HL-60 (cell line): ENCODE measurements around the gene PRSS53.

Experiments
- DNase-seq, 2 experiments: peaks; one replicate each; pipeline ENCODE4 v3.0.0-alpha.2; 2010 to 2020; ENCODE audit warnings: low read depth in 1 of 2, low spot score in 1 of 2
- H3K27ac ChIP-seq: fragments of 250-450 bp; sonication (Bioruptor Pico); replicated peaks from 2 replicates; pipeline ENCODE4 v1.5.1; 2020; ENCODE audit warnings: mild to moderate bottlenecking, moderate library complexity
- H3K27me3 ChIP-seq: fragments of 250-450 bp; sonication (Bioruptor Pico); 2 replicates; pipeline ENCODE4 v1.5.1; 2021; ENCODE audit warnings: mild to moderate bottlenecking, moderate library complexity; ENCODE audit not compliant: insufficient read depth, poor library complexity, severe bottlenecking
- H3K4me3 ChIP-seq: replicated peaks from 2 replicates; pipeline ENCODE4 v1.5.1; 2011; ENCODE audit warnings: mild to moderate bottlenecking, control low read depth, low read length; ENCODE audit not compliant: insufficient read depth
- GABPA ChIP-seq: IDR thresholded peaks from 2 replicates; pipeline ENCODE4 v1.6.1; 2012; ENCODE audit warnings: low read depth
- POLR2AphosphoS5 ChIP-seq: IDR thresholded peaks from 2 replicates; pipeline ENCODE4 v1.6.1; 2012; ENCODE audit warnings: low read depth
- SPI1 ChIP-seq: IDR thresholded peaks from 2 replicates; pipeline ENCODE4 v1.6.1; 2012; ENCODE audit warnings: low read depth, mild to moderate bottlenecking, borderline replicate concordance
- TF ChIP-seq, protein P1 (sequence below): IDR thresholded peaks from 2 replicates; pipeline ENCODE4 v1.6.1; 2012; ENCODE audit warnings: low read depth; ENCODE audit not compliant: insufficient replicate concordance
- TF ChIP-seq, protein P2 (sequence below): IDR thresholded peaks from one replicate; pipeline ENCODE4 v1.5.1; 2011; ENCODE audit warnings: low read length, control low read depth, inconsistent platforms; ENCODE audit not compliant: insufficient read depth

PRSS53 gene

DNA sequence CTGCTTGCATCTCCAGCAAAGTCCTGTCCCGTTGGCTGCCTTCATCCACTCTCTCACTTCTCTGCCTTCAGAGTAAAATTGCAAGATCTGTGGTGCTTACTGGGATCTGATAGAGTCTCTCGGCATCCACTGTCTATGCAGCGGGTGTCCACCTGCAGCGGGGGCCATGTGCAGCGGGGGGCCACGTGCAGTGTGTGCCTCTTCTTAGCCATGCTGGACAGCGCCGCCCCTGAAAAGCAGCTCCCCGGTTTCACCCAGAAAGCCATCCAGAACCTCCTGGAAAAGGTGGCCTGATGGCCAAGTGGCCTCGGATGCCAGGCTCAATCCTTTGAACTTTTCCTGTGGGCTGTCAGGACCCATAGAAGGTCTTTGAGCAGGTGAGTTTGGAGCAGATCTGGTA lies 45.9 kb downstream of the PRSS53 start:
- no peak for TF ChIP-seq SPI1
- TF ChIP-seq, protein P1, sequence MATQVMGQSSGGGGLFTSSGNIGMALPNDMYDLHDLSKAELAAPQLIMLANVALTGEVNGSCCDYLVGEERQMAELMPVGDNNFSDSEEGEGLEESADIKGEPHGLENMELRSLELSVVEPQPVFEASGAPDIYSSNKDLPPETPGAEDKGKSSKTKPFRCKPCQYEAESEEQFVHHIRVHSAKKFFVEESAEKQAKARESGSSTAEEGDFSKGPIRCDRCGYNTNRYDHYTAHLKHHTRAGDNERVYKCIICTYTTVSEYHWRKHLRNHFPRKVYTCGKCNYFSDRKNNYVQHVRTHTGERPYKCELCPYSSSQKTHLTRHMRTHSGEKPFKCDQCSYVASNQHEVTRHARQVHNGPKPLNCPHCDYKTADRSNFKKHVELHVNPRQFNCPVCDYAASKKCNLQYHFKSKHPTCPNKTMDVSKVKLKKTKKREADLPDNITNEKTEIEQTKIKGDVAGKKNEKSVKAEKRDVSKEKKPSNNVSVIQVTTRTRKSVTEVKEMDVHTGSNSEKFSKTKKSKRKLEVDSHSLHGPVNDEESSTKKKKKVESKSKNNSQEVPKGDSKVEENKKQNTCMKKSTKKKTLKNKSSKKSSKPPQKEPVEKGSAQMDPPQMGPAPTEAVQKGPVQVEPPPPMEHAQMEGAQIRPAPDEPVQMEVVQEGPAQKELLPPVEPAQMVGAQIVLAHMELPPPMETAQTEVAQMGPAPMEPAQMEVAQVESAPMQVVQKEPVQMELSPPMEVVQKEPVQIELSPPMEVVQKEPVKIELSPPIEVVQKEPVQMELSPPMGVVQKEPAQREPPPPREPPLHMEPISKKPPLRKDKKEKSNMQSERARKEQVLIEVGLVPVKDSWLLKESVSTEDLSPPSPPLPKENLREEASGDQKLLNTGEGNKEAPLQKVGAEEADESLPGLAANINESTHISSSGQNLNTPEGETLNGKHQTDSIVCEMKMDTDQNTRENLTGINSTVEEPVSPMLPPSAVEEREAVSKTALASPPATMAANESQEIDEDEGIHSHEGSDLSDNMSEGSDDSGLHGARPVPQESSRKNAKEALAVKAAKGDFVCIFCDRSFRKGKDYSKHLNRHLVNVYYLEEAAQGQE, result peak; percentile 42
- no peak for TF ChIP-seq GABPA
- TF ChIP-seq, protein P2, sequence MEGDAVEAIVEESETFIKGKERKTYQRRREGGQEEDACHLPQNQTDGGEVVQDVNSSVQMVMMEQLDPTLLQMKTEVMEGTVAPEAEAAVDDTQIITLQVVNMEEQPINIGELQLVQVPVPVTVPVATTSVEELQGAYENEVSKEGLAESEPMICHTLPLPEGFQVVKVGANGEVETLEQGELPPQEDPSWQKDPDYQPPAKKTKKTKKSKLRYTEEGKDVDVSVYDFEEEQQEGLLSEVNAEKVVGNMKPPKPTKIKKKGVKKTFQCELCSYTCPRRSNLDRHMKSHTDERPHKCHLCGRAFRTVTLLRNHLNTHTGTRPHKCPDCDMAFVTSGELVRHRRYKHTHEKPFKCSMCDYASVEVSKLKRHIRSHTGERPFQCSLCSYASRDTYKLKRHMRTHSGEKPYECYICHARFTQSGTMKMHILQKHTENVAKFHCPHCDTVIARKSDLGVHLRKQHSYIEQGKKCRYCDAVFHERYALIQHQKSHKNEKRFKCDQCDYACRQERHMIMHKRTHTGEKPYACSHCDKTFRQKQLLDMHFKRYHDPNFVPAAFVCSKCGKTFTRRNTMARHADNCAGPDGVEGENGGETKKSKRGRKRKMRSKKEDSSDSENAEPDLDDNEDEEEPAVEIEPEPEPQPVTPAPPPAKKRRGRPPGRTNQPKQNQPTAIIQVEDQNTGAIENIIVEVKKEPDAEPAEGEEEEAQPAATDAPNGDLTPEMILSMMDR, result no peak

DNA sequence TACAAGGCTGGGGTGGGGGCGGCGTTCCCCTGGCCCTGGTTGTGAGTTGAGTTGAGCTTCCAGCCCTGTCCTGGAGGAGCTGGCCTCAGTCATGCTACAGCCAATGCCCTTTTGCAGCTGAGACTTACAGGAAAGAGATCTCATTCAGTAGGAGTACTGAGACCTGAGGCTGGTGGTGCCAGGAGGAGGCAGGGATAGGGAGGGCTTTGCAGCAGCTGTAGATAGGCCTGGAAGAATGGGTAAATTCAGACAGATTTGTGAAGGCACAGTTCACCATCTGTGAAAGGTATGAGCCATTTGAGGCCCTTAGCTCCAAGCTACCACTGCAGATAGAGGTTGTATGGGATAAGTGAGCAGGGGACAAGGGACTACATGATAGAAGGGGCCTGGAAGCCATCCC lies 49.8 kb downstream of the PRSS53 start:
- no peak for DNase-seq
- Histone ChIP-seq H3K27me3 (no peaks in the 10 kb centered on the region), H3K4me3 (no peak overlapping the region), H3K27ac (no peak overlapping the region)
- TF ChIP-seq SPI1 (no peak), GABPA (no peak), POLR2AphosphoS5 (no peak)
- TF ChIP-seq, protein P2, result no peak
- TF ChIP-seq, protein P1, result no peak

More for the DNA sequence above, 45.9 kb downstream of the PRSS53 start:
- no peak for DNase-seq
- H3K4me3 ChIP-seq, result no peak overlapping the region
- no peaks in the 10 kb centered on the region for H3K27me3 ChIP-seq
- H3K27ac ChIP-seq, result no peak overlapping the region

DNA sequence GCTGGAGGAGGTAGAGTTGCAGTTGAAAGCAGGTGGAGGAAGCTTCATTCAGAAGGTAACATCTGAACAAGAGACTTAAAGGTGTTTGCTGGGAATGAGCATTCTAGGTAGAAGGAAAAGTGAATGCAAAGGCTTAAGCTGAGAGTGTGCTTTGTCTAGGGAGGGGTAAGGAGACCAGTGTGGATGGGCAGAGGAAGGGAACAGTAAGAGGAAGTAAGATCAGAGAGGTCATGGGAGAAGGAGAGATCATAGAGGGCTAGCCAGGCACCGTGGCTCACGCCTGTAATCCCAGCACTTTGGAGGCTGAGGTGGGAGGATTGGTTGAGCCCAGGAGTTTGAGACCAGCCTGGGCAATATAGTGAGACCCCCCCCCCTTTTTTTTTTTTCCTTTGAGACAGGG lies 52.1 kb downstream of the PRSS53 start:
- TF ChIP-seq POLR2AphosphoS5 (no peak), SPI1 (no peak), GABPA (no peak)
- TF ChIP-seq, protein P2, result no peak
- TF ChIP-seq, protein P1, result no peak
- peak in 1 of 2 experiments; percentile 53 for DNase-seq
- Histone ChIP-seq H3K27ac (no peak overlapping the region), H3K4me3 (no peak overlapping the region), H3K27me3 (no peaks in the 10 kb centered on the region)
